NCI-H524 treated with DMSO at 0.1 percent for 48 hours (cell line): ENCODE data around the gene TRMT11.
"Not testable (repeated sequence)": the region's sequence is repeated elsewhere in the genome, so short reads cannot be mapped to it uniquely, and the experiment has no call there.

Source experiments
- DNase-seq: peaks from one replicate; lab custom pipeline; 2025; lab: John Stamatoyannopoulos, UW

Gene TRMT11

GRCh38 chr6:125994670-125995488, 8.5 kb downstream of the TRMT11 start:
- DNase-seq: peak; percentile 89

- peak; percentile 32 for DNase-seq
These were observed 9.7 kb downstream of the TRMT11 start for GRCh38 chr6:125995972-125996580.

GRCh38 chr6:126002755-126003679, 16.7 kb downstream of the TRMT11 start:
- DNase-seq: no peak

GRCh38 chr6:126007800-126008199, 21.5 kb downstream of the TRMT11 start:
- DNase-seq: no peak

- DNase-seq: no peak
These were observed 23.7 kb downstream of the TRMT11 start for GRCh38 chr6:126010040-126010439.

- DNase-seq: no peak
These were observed 29.5 kb downstream of the TRMT11 start for GRCh38 chr6:126015863-126016262.

- no peak for DNase-seq
These were observed 30.3 kb downstream of the TRMT11 start for GRCh38 chr6:126016591-126016990.

GRCh38 chr6:126017668-126018067, 31.3 kb downstream of the TRMT11 start:
- DNase-seq: no peak

GRCh38 chr6:126020305-126021050, 34.1 kb downstream of the TRMT11 start:
- DNase-seq: no peak

GRCh38 chr6:126023474-126023873, 37.1 kb downstream of the TRMT11 start:
- DNase-seq: not testable (repeated sequence)

GRCh38 chr6:126026001-126026400, 39.7 kb downstream of the TRMT11 start:
- no peak for DNase-seq

- DNase-seq: no peak
These were observed 41.3 kb downstream of the TRMT11 start for GRCh38 chr6:126027601-126028000.

- DNase-seq: no peak
These were observed 43.7 kb downstream of the TRMT11 start for GRCh38 chr6:126030045-126030444.

GRCh38 chr6:126033696-126034095, 47.4 kb downstream of the TRMT11 start:
- DNase-seq: peak; percentile 19

- DNase-seq: no peak
These were observed 48.3 kb downstream of the TRMT11 start for GRCh38 chr6:126034656-126035055.

- DNase-seq: no peak
These were observed 49.4 kb downstream of the TRMT11 start for GRCh38 chr6:126035764-126036163.

GRCh38 chr6:126038234-126038633, 51.9 kb downstream of the TRMT11 start:
- no peak for DNase-seq

- DNase-seq: no peak
These were observed 52.9 kb downstream of the TRMT11 start for GRCh38 chr6:126039284-126039683.

GRCh38 chr6:126040394-126040793, 54.1 kb downstream of the TRMT11 start:
- no peak for DNase-seq

GRCh38 chr6:126040826-126041225, 54.5 kb downstream of the TRMT11 start:
- DNase-seq: no peak

- DNase-seq: no peak
These were observed 55.2 kb downstream of the TRMT11 start for GRCh38 chr6:126041516-126041915.

- no peak for DNase-seq
These were observed 55.7 kb downstream of the TRMT11 start for GRCh38 chr6:126042001-126042419.
